HG02678 (cell line): Measurements from ENCODE around the gene DYNLT4.

Experiments
- ATAC-seq: cut with Tn5 transposase; IDR thresholded peaks from one replicate; pipeline ENCODE4 v1.9.1; 2021; ENCODE audit warnings: mild to moderate bottlenecking, moderate library complexity; ENCODE audit not compliant: unreplicated experiment

Gene DYNLT4

GRCh38 chr1:44792736-44793502 lies 14.2 kb downstream of the DYNLT4 start:
- no peak for ATAC-seq

DNA sequence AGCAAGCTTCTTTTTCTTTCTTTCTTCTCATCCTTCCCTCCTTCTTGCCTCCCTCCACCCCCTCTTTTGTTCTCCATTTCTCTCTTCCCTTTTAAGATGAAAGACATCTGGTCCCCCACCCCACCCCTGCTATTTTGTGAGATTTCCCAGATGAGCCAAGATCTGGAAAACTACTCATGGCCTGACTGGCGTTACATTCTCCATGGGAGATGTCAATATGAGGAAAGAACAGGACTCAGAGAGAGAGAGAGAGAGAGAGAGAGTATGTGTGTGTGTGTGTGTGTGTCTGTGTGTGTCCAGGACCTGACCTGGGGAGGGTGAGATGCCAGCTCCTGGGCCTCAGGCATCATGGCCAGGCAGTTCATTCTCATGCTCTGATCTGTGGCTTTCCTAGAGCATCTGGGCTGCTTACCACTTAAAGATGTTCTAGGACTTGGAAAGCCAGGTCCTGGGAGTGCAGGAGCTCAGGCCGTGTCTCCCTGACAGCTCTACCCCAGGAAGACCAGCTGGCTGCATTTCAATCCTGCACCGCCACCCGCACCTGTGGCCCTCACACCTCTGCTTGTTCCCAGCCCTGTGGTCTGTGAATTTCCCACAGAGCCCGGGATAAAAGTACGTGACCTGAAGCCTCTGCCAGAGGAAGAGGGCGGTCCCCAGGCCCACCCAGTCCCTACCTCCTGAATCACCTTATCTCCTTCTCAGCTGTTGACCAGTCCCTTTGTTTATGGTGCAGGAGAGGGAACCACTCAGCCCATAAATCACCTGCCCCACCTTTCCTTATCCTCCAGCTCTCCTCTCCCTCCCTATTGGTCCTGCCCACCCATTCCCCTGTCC lies 16.0 kb downstream of the DYNLT4 start:
- ATAC-seq, result no peak

DNA sequence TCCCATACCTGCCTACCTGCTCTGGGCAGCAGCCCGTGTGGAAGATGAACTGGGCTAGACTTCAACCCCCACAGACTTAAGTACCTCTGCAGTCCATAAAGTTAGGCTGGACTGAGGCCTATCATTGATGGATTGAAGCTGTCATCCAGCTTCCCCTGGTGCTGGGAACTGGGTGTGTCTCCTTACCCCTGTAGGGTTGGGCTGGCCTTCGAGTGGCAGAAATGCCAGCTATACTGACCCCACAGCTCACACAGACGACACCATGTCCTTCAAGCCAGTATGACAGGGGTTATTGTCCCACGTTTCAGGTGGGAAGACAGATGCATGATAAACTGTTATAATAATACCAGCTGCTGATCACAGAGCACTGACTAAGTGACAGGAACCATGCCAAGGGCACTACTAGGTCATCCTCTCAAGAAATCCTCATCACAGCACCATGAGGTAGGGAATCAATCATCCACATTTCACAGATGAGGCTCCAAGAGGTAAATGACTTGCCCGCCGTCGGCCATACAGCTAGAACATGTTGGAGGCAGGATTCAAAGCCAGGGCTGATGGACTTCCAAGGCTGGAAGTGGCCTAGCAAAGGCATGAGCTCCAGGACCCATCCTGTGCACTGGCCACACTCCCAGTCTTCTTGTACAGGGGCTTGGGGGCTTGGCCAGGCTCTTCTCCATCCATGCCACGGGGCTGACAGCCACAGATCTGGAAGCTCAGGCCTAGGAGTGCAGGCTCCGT lies 18.9 kb downstream of the DYNLT4 start, which contains the start of gene BEST4:
BEST4 (minus strand) TSS at position 51 of the 741 bp plus-strand sequence. CDS start 465 bp downstream, outside the sequence.
- no peak for ATAC-seq

- ATAC-seq, result no peak
These were observed 19.6 kb downstream of the DYNLT4 start for GRCh38 chr1:44787506-44787905.

- no peak for ATAC-seq
These were observed 20.2 kb downstream of the DYNLT4 start for GRCh38 chr1:44786841-44787426.

- peak; percentile 49 for ATAC-seq
These were observed 20.9 kb downstream of the DYNLT4 start for GRCh38 chr1:44786138-44786840.

GRCh38 chr1:44785501-44786137 lies 21.5 kb downstream of the DYNLT4 start:
- no peak for ATAC-seq

GRCh38 chr1:44785029-44785380 lies 22.1 kb downstream of the DYNLT4 start:
- no peak for ATAC-seq

GRCh38 chr1:44784094-44785028 lies 22.8 kb downstream of the DYNLT4 start:
- ATAC-seq, result no peak

DNA sequence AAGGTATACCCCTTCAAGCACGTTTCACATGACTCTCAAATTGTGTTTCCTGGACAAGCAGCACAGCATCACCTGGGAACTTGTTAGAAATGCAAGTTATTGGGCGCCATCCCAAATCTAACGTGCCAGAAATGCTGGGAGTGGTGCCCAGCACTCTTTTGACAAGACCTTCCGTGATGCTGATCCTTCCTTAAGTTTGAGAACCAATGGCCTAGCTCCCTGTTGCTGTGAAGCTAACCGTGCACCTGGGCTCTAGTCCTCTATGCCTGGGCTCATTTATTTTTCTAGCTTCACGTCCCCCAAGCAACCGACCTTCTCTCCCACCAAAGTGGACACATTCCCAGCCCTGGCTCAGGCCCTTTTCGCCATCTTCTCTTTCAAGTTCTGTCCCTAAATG lies 23.5 kb downstream of the DYNLT4 start:
- no peak for ATAC-seq

DNA sequence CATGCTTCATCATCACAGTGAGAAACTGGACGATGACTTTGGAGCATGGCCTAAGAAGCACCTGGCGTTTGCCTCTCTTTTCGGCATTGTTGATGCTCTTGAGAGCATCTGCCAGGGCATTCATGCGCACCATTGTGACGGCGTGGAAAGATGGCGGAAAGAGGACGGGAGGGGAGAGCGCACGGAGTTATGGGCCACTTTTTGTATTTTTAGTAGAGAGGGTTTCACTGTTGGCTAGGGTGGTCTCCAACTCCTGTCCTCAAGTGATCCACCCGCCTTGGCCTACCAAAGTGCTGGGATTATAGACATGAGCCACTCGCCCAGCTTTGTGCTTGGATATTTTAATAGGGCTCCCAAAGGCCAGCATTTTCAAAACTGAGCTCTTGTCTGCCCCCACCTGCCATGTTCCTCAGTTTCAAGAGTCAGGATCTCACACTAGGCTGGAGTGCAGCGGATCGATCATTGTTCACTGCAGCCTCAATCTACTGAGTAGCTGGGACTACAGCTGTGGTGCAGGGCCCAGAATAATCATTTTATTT lies 26.5 kb downstream of the DYNLT4 start:
- no peak for ATAC-seq

DNA sequence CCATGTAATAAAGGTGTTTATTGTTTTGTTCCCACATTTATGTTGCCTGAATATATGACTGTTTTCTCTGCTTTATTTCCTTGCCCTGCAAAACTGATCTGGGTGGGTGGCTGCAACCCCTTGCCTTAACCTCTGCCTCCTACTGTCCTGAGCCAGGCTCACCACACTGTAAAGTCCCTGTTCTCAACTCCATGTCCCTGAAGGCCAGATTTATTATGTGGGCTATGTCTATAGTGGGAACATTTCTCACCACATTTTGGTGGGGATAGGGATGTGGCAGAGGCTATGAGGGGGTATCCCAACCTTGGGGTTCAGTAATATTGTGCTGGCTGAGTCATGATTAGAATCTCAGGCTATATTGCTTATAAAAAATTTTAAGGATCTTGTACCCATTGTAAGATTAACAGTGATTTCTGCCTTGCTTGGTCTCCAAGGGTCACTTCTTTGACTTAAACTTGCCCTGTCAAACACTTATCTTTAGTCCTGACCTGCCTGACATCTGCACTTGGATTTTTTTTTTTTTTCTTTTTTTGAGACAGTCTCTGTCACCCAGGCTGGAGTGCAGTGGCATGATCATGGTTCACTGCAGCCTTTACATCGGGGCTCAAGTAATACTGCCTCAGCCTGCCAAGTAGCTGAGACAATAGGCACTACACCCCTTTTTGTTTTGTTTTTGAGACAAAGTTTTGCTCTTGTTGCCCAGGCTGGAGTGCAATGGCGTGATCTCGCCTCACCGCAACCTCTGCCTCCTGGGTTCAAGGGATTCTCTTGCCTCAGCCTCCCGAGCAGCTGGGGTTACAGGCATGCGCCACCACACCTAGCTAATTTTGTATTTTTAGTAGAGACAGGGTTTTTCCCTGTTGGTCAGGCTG lies 28.2 kb downstream of the DYNLT4 start:
- ATAC-seq, result no peak

DNA sequence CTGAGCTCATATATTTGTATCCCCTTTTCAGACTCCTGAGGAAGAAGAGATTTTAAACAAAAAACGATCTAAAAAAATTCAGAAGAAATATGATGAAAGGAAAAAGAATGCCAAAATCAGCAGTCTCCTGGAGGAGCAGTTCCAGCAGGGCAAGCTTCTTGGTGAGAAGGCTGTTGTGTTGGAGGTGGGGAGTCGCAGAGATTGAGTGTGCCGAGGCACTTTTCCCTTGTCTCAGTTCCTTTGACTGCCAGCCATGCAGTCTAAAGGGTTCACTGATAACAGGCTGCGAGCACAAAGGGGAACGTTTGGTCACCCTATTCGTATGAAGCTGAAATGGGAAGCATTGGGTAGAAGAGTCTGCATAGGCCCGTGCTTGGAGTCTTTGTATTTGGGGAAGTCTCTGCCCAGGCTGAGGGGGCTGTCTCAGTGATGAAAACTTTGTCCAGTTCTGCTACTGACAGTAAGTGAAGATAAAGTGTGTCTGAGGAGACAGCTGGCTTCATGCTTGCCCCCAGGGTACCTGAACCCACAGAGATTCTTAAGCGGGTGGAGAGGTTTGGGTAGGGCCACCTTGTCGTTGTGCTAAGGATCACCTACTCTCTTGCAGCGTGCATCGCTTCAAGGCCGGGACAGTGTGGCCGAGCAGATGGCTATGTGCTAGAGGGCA lies 29.0 kb downstream of the DYNLT4 start:
- no peak for ATAC-seq

GRCh38 chr1:44777547-44777946 lies 29.6 kb downstream of the DYNLT4 start:
- ATAC-seq, result no peak

DNA sequence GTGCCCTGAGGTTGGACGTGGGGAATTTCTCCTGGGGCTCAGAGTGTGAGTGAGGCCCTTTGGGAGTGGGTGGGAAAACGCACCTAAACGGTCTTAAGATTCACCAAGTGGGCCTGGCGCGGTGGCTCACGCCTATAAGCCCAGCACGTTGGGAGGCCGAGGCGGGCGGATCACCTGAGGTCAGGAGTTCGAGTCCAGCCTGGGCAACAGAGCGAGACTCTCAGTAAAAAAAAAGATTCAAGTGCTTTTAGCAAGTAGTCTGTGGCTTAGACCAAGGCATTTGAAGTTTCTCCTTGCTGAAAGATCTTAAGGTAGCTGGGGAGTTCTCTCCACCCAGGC lies 30.5 kb downstream of the DYNLT4 start:
- ATAC-seq, result no peak

GRCh38 chr1:44775930-44776729 lies 31.0 kb downstream of the DYNLT4 start:
- ATAC-seq, result no peak
